Ishikawa (cell line): ENCODE results near the gene CTNND2.

ENCODE experiments used
- CEBPB ChIP-seq: IDR thresholded peaks from 2 replicates; pipeline ENCODE4 v1.6.1; 2012
- EP300 ChIP-seq: IDR thresholded peaks from 2 replicates; pipeline ENCODE4 v1.6.1; 2012; ENCODE audit warnings: borderline replicate concordance
- FOXM1 ChIP-seq: IDR thresholded peaks from 2 replicates; pipeline ENCODE4 v1.6.1; 2012; ENCODE audit warnings: low read depth, borderline replicate concordance
- RAD21 ChIP-seq: IDR thresholded peaks from 2 replicates; pipeline ENCODE4 v1.6.1; 2012; ENCODE audit warnings: low read depth
- REST ChIP-seq: IDR thresholded peaks from 2 replicates; pipeline ENCODE4 v1.6.1; 2012; ENCODE audit warnings: low read depth, mild to moderate bottlenecking

GRCh38 chr5:11172484-11172883 lies 731.8 kb downstream of the CTNND2 start:
- no peak for TF ChIP-seq RAD21
- TF ChIP-seq FOXM1 = no peak
- no peak for TF ChIP-seq REST
- TF ChIP-seq CEBPB = no peak
- no peak for TF ChIP-seq EP300
